ENCODE measurements around the gene CATSPERE.
"Not testable (repeated sequence)": the region's sequence is repeated elsewhere in the genome, so short reads cannot be mapped to it uniquely, and the experiment has no call there.

CATSPERE gene

DNA sequence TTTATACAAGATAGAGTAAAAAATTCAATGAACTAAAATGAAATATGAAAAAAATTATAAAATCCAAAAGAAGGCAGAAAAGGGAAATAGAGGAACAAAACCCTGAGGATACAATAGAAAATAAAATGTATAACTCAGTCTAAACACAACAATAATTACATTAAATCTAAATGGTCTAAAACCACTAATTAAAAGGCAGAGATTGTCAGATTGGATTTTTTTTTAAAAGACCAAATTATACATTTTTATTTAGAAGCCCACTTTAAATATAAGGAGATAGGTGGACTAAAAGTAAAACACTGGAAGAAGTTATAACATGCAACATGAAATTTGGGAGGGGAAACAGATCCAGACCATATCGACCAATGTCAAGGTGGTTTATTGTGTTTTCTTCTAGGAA is 95.2 kb downstream of the CATSPERE start:
- no peak overlapping the region for H3K27ac ChIP-seq
- no peak for TF ChIP-seq ZFX (IDR thresholded peaks at IDR 0.05; ENCODE audit: borderline replicate concordance)
- TF ChIP-seq, protein P1, sequence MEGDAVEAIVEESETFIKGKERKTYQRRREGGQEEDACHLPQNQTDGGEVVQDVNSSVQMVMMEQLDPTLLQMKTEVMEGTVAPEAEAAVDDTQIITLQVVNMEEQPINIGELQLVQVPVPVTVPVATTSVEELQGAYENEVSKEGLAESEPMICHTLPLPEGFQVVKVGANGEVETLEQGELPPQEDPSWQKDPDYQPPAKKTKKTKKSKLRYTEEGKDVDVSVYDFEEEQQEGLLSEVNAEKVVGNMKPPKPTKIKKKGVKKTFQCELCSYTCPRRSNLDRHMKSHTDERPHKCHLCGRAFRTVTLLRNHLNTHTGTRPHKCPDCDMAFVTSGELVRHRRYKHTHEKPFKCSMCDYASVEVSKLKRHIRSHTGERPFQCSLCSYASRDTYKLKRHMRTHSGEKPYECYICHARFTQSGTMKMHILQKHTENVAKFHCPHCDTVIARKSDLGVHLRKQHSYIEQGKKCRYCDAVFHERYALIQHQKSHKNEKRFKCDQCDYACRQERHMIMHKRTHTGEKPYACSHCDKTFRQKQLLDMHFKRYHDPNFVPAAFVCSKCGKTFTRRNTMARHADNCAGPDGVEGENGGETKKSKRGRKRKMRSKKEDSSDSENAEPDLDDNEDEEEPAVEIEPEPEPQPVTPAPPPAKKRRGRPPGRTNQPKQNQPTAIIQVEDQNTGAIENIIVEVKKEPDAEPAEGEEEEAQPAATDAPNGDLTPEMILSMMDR (IDR thresholded peaks at IDR 0.05), result no peak

DNA sequence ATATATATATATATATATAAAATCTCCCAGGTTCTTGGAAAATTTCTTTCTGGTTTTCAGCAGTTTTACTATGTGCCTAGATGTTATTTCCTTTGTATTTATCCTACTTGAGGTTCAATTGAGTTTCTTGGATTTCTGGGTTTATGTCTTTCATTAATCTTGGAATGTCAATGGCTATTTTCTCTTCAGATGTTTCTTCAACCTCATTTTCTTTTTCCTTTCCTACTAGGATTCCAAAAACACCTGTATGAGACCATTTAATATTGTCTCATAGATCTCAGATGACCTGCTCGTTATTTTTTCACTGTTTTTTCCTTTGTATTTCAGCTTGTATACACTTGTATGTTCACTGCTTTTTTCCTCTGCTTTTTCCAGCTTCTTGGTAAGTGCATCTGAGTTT is 96.5 kb downstream of the CATSPERE start:
- TF ChIP-seq, protein P1 (IDR thresholded peaks at IDR 0.05), result no peak
- no peak for TF ChIP-seq ZFX (IDR thresholded peaks at IDR 0.05; ENCODE audit: borderline replicate concordance)
- no peak overlapping the region for H3K27ac ChIP-seq

DNA sequence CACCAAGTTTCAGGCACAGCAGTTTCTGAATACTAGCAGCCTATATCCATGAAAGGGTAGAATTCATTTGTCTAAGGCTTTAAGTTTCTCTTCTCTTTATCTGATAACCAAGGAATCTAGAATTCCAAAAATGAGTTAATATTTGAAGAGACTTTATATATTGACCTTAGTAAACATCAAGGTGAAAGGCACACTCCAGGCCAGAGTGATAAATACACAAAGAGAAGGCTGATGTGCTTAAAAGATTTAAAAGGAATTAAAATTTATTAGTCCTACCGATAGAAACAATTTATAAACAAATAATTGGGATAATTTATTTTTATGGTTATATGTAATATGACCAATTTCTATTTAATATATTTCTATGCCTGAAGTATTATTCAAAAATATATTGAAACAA is 98.5 kb downstream of the CATSPERE start:
- no peak for TF ChIP-seq ZFX (IDR thresholded peaks at IDR 0.05; ENCODE audit: borderline replicate concordance)
- TF ChIP-seq, protein P1 (IDR thresholded peaks at IDR 0.05), result no peak

DNA sequence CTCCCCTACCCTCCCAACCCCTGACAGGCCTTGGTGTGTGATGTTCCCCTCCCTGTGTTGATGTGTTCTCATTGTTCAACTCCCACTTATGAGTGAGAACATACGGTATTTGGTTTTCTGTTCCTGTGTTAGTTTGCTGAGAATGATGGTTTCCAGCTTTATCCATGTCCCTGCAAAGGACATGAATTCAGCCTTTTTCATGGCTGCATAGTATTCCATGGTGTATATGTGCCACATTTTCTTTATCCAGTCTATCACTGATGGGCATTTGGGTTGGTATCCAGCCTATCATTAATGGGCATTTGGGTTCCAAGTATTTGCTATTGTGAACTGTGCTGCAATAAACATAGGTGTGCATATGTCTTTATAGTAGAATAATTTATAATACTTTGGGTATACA is 101.8 kb downstream of the CATSPERE start:
- H3K27ac ChIP-seq, result not testable (repeated sequence)

More for the DNA sequence above, 98.5 kb downstream of the CATSPERE start:
- no peak overlapping the region for H3K27ac ChIP-seq

DNA sequence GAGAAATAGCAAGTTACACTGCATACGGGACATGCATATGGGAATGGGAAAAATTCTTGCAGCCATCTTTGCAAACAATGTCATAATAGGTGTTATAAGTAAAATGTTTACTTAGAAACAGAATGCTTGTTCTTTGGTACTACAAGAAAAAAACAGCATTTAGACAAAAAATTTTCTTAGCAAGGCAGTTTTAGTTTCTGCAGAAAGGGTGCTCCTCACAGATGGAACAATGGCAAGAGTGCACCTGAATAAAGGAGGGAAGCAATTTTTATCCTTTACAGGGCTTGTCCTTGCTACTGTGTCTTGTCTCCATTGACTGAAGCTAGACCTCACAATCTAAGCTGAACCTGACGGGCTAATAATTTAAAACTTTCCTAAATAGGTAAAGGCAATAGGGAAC is 112.7 kb downstream of the CATSPERE start:
- TF ChIP-seq, protein P1 (IDR thresholded peaks at IDR 0.05), result no peak
- TF ChIP-seq ZFX (IDR thresholded peaks at IDR 0.05; ENCODE audit: borderline replicate concordance), result no peak
- no peak overlapping the region for H3K27ac ChIP-seq

DNA sequence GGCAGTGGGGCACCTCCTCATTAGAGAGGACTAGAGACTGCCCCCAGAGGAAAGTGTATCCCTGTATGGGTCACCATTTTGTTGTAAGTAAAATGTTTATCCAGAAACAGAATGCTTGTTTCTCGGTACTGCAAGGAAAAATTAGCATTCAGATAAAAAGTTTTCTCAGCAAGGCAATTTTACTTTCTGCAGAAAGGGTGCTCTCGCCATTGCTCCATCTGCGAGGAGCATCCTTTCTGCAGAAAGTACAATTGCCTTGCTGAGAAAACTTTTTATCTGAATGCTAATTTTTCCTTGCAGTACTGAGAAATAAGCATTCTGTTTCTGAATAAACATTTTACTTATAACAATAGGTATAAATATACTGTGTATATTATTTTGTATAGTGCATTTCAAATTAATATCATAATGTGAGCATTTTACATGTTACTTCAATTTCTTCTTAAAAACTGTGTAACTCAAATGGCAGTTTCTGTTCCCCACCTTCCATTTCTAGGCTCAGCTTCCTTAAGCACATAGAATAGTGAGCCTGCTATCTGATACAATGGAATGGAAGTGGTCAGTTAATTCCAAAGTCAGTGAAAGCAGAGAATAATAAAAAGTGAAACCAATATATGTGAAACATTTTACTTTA is 115.3 kb downstream of the CATSPERE start:
- H3K27ac ChIP-seq, result no peak overlapping the region
- TF ChIP-seq ZFX (IDR thresholded peaks at IDR 0.05; ENCODE audit: borderline replicate concordance), result no peak
- TF ChIP-seq, protein P1 (IDR thresholded peaks at IDR 0.05), result no peak

DNA sequence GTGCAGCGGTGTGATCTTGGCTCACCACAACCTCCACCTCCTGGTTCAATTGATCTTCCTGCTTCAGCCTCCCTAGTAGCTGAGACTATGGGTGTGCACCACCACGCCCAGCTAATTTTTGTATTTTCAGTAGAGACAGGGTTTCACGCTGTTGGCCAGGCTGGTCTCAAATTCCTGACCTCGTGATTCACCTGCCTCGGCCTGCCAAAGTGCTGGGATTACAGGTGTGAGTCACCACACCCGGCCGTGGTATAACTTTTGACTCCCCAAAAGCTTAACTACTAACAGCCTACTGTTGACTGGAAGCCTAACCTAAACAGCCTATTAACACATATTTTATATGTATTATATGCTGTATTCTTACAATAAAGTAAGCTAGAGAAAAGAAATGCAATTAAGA is 117.1 kb downstream of the CATSPERE start:
- not testable (repeated sequence) for H3K27ac ChIP-seq

DNA sequence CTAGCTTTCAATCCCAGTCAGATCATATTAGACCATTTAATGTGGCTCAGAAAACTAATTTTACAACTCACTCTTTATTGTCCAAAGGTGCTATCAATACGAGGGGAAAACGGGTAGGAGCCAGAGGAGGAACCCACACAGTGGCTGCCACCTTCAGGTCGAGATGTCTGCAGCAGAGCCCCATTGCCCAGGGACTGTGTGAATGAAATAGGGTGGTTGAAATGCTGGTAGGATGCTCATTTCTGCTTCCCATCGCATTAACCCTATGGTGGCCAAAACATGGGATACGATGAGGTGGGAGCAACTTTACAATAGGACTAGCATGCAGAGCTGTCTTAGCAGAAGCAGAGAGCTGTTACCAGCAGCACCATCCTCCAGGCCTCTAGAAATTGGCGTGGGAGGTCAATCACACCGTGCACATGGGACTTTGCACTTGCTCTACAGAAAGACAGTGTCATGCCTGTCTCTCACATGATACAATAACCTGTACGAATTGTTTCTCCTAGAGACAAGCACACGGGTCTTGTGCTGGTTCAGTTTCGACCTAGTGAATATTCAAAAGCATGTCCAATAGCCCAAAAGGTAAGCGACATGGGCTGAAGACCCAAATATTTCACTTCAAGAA is 122.4 kb downstream of the CATSPERE start:
- TF ChIP-seq, protein P1 (IDR thresholded peaks at IDR 0.05), result no peak
- no peak for TF ChIP-seq ZFX (IDR thresholded peaks at IDR 0.05; ENCODE audit: borderline replicate concordance)
- H3K27ac ChIP-seq, result no peak overlapping the region

All from 22Rv1 (cell line).